Esophagus (tissue), 2 donors: ENCODE measurements around the gene PPP1R37. TPM values are rescaled to one million over a fixed set of nuclear protein-coding genes. Genes with fewer than 3 reads are reported as not detected.

Experiments
- H3K27ac ChIP-seq, 2 donors: one replicate each; pipeline ENCODE4 v1.5.1; 2013; ENCODE audit warnings: low read depth in 2 of 2, mild to moderate bottlenecking in 2 of 2, inconsistent platforms in 1 of 2, low read length in 1 of 2, moderate library complexity in 1 of 2
- H3K27me3 ChIP-seq, 2 donors: one replicate each; pipeline ENCODE4 v1.6.1; 2013; ENCODE audit warnings: low read length in 2 of 2, control low read depth in 1 of 2, mild to moderate bottlenecking in 1 of 2; ENCODE audit not compliant: insufficient read depth in 2 of 2, control insufficient read depth in 1 of 2
- H3K36me3 ChIP-seq, 2 donors: one replicate each; pipeline ENCODE4 v1.6.1; 2013; ENCODE audit warnings: low read length in 1 of 2; ENCODE audit not compliant: control insufficient read depth in 2 of 2, insufficient read depth in 2 of 2
- H3K4me1 ChIP-seq, 2 donors: one replicate each; pipeline ENCODE4 v1.6.1; 2013; ENCODE audit warnings: low read length in 1 of 2; ENCODE audit not compliant: control insufficient read depth in 2 of 2, insufficient read depth in 2 of 2
- H3K4me3 ChIP-seq, 2 donors: one replicate each; pipeline ENCODE4 v1.5.1; 2013; ENCODE audit warnings: low read length in 2 of 2, mild to moderate bottlenecking in 2 of 2, low read depth in 1 of 2, moderate library complexity in 1 of 2
- H3K9me3 ChIP-seq, 2 donors: one replicate each; pipeline ENCODE4 v1.6.1; 2013; ENCODE audit warnings: mild to moderate bottlenecking in 2 of 2, low read depth in 1 of 2, low read length in 1 of 2, moderate library complexity in 1 of 2; ENCODE audit not compliant: control insufficient read depth in 2 of 2, insufficient read depth in 1 of 2
- WGBS, 2 donors: extraction: QIAGEN DNeasy Blood & Tissue Kit; methylation state at CpG; one replicate each; pipeline ENCODE4 v1.1.7; 2013; 5-methylcytosine and 5-hydroxymethylcytosine counted together
- polyA plus RNA-seq, 2 donors: library from polyadenylated mRNA; stranded (reverse); fragments of 200-250 nt; gene quantifications; one replicate each; pipeline ENCODE4 v1.2.3, GENCODE V29; 2013
- donor health status: healthy with polysubstance abuse.
- donor health status: Bipolar disorder and iron deficiency.

Gene PPP1R37, protein sequence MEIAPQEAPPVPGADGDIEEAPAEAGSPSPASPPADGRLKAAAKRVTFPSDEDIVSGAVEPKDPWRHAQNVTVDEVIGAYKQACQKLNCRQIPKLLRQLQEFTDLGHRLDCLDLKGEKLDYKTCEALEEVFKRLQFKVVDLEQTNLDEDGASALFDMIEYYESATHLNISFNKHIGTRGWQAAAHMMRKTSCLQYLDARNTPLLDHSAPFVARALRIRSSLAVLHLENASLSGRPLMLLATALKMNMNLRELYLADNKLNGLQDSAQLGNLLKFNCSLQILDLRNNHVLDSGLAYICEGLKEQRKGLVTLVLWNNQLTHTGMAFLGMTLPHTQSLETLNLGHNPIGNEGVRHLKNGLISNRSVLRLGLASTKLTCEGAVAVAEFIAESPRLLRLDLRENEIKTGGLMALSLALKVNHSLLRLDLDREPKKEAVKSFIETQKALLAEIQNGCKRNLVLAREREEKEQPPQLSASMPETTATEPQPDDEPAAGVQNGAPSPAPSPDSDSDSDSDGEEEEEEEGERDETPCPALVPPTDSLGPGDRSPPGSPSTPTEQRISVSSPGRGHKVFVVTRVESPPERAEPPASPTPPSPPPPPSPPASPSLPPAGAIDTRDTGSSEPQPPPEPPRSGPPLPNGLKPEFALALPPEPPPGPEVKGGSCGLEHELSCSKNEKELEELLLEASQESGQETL
- polyA plus RNA-seq, result 10 to 100 TPM; 17.5 to 43.1 TPM

DNA sequence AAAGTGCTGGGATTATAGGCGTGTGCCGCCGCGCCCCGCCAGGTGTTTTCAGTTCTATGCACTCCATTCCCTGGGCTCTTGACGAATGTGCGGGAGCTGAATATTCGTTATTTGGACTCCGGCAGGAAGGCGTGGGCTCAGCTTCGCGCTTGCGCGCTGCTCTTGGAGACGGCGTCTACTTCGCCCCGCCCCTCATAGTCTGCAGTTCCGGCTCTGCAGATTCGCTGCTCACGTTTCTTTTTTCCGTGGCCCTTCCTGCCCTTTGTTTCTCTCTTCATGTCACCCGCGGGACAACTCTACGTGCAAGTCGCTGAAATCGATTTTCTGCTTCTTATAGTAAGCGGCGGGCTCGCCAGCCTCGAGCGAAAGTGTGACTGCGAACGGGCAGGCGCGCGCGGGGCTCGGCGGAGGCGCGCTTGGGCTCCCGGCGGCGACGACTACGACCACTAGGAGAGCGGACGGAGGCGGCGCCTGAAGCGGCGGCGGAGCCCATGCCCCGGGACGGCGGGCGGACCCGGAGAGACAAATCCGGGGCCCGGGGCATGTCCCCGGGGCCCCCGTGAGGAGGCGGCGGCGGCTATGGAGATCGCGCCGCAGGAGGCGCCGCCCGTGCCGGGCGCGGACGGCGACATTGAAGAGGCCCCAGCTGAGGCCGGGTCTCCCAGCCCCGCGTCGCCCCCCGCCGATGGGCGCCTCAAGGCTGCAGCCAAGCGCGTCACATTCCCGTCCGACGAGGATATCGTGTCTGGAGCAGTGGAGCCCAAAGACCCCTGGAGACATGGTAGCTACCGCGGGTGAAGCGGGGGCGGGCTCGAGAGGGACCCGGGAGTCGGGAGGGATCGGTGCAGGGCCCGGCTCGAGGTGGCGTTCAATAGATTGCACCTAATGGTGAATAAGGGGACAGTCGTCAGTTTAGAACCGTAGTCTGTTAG lies at the start of gene PPP1R37:
Gene PPP1R37, plus strand, starts transcription at position 433 of the 932 bp plus-strand sequence. Its CDS starts 147 bp downstream, at position 580.
- Histone ChIP-seq H3K9me3 (no peaks in the 10 kb centered on the region), H3K4me3 (peak within 1 kb of the TSS; percentile 75 to 94), H3K36me3 (peaks cover 0 to 8% of the 10 kb centered on the region in 2 donors), H3K27ac (peak within 1 kb of the TSS; percentile 72 to 94), H3K4me1 (peaks cover 6 to 22% of the 10 kb centered on the region in 2 donors), H3K27me3 (no peaks in the 10 kb centered on the region)
- 0% methylated on average over 72 to 103 of the region's 103 CpGs for WGBS, 2 donors

DNA sequence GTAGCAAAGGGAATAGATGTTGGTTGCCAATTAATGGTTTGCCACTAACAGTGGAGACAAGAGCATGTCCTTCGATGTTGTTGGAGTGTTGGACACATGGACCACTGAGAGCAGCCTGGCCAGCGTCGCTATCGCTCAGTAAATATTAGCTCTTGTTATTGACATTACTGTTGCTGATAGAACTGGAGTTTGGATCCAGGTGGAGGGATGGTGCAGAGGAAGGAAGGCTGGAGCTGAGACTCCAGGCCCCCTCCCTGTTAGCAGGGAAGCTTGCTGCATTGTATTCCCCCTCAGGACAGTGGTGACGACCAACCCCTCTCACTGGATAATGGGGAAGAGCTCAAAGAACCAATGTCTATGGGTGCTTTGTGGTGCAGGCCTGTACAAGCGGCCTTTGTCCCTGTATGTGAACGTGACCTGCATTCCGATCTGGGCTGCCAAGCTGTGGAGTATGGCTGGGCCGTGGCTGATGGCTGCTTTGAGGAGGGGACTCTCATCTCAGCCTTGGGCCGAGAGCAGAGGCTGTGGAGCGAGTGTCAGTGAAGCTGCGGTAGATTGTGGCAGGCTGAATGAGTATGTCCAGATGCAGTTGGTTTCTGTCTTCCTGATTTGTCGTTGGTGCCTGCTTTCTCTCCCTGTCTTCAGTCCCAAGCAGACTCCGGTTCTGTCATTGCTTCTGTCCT lies 47.2 kb upstream of the PPP1R37 start:
- no peak overlapping the region for H3K27ac ChIP-seq
- no peaks in the 10 kb centered on the region for H3K9me3 ChIP-seq
- H3K27me3 ChIP-seq, result no peaks in the 10 kb centered on the region
- 51 to 70% methylated on average over 14 of the region's 14 CpGs for WGBS, 2 donors
- peaks cover 9 to 10% of the 10 kb centered on the region in 2 donors for H3K4me1 ChIP-seq
- H3K36me3 ChIP-seq, result peaks cover 5 to 36% of the 10 kb centered on the region in 2 donors
- H3K4me3 ChIP-seq, result no peak overlapping the region

DNA sequence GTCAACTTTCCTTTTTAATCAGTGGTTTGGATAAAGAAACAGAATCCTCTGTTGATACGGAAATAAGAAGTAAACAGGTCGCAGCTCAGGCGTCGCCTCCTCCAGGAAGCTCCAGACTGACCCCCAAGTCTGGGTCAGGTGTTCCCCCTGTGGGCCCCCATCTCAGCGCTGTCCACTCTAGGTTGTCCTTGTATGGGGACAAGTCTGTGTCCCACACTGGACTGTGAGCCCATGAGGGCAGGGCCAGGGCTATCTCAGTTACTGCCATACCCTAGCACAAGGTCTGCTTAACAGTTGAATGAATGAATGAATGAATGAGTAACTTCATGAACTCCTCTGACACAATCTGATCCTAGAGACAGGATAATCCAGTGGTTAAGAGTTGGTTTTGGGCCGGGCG lies 46.6 kb upstream of the PPP1R37 start:
- Histone ChIP-seq H3K27ac (no peak overlapping the region), H3K27me3 (no peaks in the 10 kb centered on the region), H3K9me3 (no peaks in the 10 kb centered on the region), H3K36me3 (peaks cover 5 to 34% of the 10 kb centered on the region in 2 donors), H3K4me1 (peaks cover 9 to 10% of the 10 kb centered on the region in 2 donors), H3K4me3 (no peak overlapping the region)
- WGBS, 2 donors, result 79 to 89% methylated on average over 7 of the region's 7 CpGs

DNA sequence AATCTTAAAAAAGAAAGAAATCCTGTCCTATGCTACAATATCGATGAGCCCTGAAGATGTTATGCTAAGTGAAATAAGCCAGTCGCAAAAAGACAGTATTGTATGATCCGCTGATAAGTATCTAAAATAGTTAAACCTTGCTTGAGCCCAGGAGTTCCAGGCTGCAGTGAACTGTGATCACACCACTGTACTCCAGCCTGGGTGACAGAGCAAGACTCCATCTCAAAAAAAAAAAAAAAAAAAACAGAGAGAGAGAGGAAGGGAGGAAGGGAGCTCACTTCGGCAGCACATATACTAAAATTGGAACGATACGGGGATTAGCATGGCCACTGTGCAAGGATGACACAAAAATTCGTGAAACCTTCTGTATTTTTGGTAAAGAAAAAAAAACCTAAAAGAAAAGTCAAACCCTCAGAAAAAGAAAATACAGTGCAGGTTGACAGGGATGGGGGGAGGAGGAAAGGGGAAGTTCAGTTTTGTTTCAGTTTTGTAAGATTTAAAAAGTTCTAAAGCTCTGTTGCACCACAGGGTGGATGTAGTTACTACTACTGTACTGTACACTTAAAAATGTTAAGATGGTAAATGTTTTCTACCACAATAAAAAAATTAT lies 45.7 kb upstream of the PPP1R37 start:
- Histone ChIP-seq H3K27me3 (no peaks in the 10 kb centered on the region), H3K27ac (no peak overlapping the region), H3K4me3 (no peak overlapping the region), H3K36me3 (peaks cover 5 to 26% of the 10 kb centered on the region in 2 donors), H3K9me3 (no peaks in the 10 kb centered on the region), H3K4me1 (peaks cover 11 to 14% of the 10 kb centered on the region in 2 donors)
- 76 to 77% methylated on average over 7 of the region's 7 CpGs for WGBS, 2 donors

DNA sequence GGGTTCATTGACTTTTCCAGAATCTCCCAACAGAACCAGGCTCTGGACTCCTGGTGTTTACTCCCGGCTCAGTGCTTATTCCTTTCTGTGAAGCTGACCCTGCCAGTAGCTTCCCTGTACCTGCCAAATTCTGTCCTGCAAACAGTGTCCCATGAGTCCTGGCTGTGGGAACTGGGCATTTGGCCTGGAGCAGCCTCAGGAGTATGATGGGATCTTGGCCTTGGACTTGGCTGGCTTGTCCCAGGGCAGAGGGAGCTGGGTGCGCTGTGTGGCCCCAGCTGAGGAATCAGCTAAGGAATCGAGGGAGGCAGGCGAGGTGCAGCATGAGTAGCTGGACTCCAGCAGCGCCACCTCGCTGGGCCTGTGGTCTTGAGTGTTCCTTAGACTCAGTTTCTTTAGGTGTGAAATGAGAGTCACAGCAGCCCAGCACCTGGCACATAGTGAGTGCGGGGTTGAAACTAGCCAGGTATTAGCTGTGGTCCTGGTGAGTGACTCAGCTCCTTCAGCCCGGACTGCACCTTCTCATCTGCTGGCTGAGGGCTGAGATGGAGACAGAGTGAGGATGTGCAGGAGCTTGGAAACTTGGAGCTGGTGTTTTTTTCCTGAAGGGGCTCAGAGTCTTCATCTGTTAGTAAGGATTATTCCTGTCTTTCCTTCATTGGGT lies 43.8 kb upstream of the PPP1R37 start:
- 69 to 75% methylated on average over 8 of the region's 8 CpGs for WGBS, 2 donors
- H3K36me3 ChIP-seq, result peaks cover 14 to 31% of the 10 kb centered on the region in 2 donors
- no peaks in the 10 kb centered on the region for H3K9me3 ChIP-seq
- peaks cover 14 to 17% of the 10 kb centered on the region in 2 donors for H3K4me1 ChIP-seq
- no peak overlapping the region for H3K4me3 ChIP-seq
- H3K27me3 ChIP-seq, result no peaks in the 10 kb centered on the region
- peak overlapping the region in 1 of 2 donors; percentile 65 for H3K27ac ChIP-seq

DNA sequence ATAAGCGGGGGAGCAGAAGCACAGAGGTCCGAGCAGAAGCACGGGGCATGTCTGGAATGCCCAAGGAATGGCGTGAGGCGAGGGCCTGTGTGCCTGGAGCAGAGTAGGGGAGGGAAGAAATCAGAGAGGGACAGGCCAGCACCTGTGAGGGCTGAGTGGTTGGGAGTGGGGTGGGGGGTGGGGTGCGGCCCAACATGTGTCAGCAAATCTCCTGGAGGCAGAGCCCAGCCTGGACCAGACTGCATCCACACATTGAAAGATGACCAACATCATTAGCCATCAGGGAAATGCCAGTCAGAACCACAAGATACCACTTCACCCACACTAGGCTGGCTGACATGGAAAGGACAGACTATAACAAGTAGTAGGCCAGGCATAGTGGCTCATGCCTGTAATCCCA lies 42.9 kb upstream of the PPP1R37 start:
- Histone ChIP-seq H3K27me3 (no peaks in the 10 kb centered on the region), H3K9me3 (no peaks in the 10 kb centered on the region), H3K36me3 (peaks cover 13 to 33% of the 10 kb centered on the region in 2 donors), H3K4me3 (no peak overlapping the region), H3K27ac (peak overlapping the region in 1 of 2 donors; percentile 16), H3K4me1 (peaks cover 14 to 17% of the 10 kb centered on the region in 2 donors)
- WGBS, 2 donors, result 69 to 83% methylated on average over 6 of the region's 6 CpGs

DNA sequence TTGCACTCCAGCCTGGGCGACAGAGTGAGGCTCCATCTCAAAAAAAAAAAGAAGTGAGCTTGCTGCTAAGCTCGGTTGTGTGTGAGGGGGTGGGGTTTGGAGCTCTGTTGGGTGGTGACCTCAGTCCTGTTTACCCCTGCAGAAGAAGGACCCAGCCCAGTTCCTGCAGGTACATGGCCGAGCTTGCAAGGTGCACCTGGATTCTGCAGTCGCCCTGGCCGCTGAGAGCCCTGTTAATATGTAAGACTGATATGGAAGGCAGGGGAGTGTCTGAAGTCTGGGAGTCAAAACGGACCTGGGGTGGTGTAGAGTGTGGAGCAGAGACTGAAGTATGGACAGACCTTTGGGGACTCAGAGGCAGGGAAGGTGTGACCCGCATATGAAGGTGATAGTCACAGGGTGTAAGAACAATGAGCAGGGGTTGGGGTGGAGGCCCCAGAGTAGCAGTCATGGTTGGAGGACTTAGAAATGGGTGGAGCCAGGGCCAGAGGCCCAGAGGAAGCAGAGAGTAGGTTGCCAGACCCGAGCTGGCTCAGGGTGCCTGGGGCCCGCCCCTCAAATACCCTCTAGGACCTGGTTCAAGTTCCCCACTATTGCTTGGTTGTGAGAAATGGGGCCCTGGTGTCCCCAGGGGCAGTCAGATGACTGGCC lies 40.9 kb upstream of the PPP1R37 start:
- Histone ChIP-seq H3K4me3 (no peak overlapping the region), H3K27ac (peak overlapping the region; percentile 74 to 80), H3K27me3 (no peaks in the 10 kb centered on the region), H3K4me1 (peaks cover 10 to 14% of the 10 kb centered on the region in 2 donors), H3K9me3 (no peaks in the 10 kb centered on the region), H3K36me3 (peaks cover 13 to 36% of the 10 kb centered on the region in 2 donors)
- 38 to 45% methylated on average over 9 of the region's 9 CpGs for WGBS, 2 donors

DNA sequence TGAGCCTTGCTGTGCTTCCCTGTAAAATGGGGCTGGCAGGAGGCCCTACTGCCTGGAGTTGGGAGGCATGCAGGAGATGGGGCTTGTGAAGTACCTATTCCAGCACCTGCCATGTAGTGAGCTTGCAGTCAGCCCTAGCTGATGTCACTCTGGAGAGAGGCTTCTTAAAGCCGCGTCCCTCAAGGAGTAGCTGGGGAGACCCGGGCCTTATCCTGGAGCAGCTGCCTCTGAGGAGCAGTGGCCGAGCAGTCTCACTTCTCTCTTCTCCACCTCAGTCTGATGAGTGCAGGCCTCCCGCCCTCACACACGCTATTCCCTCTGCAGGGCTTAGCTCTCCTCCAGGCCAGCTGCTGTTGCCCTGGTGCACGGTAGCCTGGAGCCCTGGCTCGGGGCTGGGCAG lies 36.1 kb upstream of the PPP1R37 start:
- Histone ChIP-seq H3K36me3 (peaks cover 28 to 80% of the 10 kb centered on the region in 2 donors), H3K9me3 (no peaks in the 10 kb centered on the region), H3K27ac (no peak overlapping the region), H3K27me3 (no peaks in the 10 kb centered on the region), H3K4me3 (no peak overlapping the region), H3K4me1 (peaks cover 4 to 9% of the 10 kb centered on the region in 2 donors)
- WGBS, 2 donors, result 91 to 93% methylated on average over 8 of the region's 8 CpGs
